Mammary epithelial cell (primary cell): ENCODE data around the gene PLEKHA5.

ENCODE experiments used
- CTCF ChIP-seq, 2 donors: IDR thresholded peaks in 1 of 2; conservative IDR thresholded peaks in 1 of 2; 2 replicates each; pipeline ENCODE4 v1.5.1; 2011 to 2012; ENCODE audit warnings: inconsistent platforms in 2 of 2, low read length in 2 of 2, mild to moderate bottlenecking in 2 of 2, control low read depth in 1 of 2, low read depth in 1 of 2; ENCODE audit not compliant: insufficient read depth in 1 of 2; ENCODE audit errors: extremely low read depth in 1 of 2
- EZH2 ChIP-seq: IDR thresholded peaks from 2 replicates; pipeline ENCODE4 v1.6.1; 2012; ENCODE audit warnings: low read length, inconsistent platforms, borderline replicate concordance

- TF ChIP-seq CTCF (conservative IDR thresholded peaks at IDR 0.05 in 1 of 2, IDR thresholded peaks at IDR 0.05 in 1 of 2; ENCODE audit: extremely low read depth in 1 of 2, insufficient read depth in 1 of 2, low read depth in 1 of 2, low read length in 2 of 2) (no peak), EZH2 (no peak)
Observed at GRCh38 chr12:19278407-19278806, 148.9 kb downstream of the PLEKHA5 start.
